Colonic mucosa (tissue), 4 donors: ENCODE results near the gene ARHGAP29. TPM values are rescaled to one million over a fixed set of nuclear protein-coding genes. Genes with fewer than 3 reads are reported as not detected.

Source experiments
- DNase-seq: peaks from one replicate; pipeline ENCODE4 v3.0.0-alpha.2; 2020
- H3K27ac ChIP-seq: fragments of 200-600 bp; one replicate; pipeline ENCODE4 v1.8.0; 2021
- H3K27me3 ChIP-seq: fragments of 200-600 bp; one replicate; pipeline ENCODE4 v1.8.0; 2021
- H3K36me3 ChIP-seq: fragments of 200-600 bp; one replicate; pipeline ENCODE4 v1.8.0; 2021
- H3K4me1 ChIP-seq: fragments of 200-600 bp; one replicate; pipeline ENCODE4 v1.8.0; 2021; ENCODE audit warnings: mild to moderate bottlenecking
- H3K4me3 ChIP-seq: fragments of 200-600 bp; one replicate; pipeline ENCODE4 v1.8.0; 2021
- H3K9ac ChIP-seq, 2 donors: one replicate each; pipeline ENCODE4 v1.7.0; 2013; ENCODE audit warnings: control low read depth in 2 of 2, low read depth in 2 of 2, low read length in 2 of 2
- H3K9me3 ChIP-seq: fragments of 200-600 bp; one replicate; pipeline ENCODE4 v1.8.0; 2021
- intact Hi-C: fragments of 100-400 bp; cut with DNase I; formaldehyde crosslinking; loops from one replicate; pipeline ENCODE4 v1.14.1; 2022
- total RNA-seq, 2 donors: library from RNA; stranded (reverse); fragmentation: NEBNext Ultra II Directional in 1 of 2; extraction: Animal tissue kit (Norgen Biotek cat#: 25700) in 1 of 2; gene quantifications; one replicate each; pipeline ENCODE4 v1.2.1, GENCODE V29; 2021
- TF ChIP-seq, protein P1 (sequence below): fragments of 200-600 bp; IDR thresholded peaks from one replicate; pipeline ENCODE4 v1.8.0; 2022; ENCODE audit warnings: antibody characterized with exemption, mild to moderate bottlenecking
- donor health status: healthy.
- donor health status: DM: no; HTN: no; CAD: no.
- donor health status: DM: no; HTN: no; CAD: no.

ARHGAP29 gene
- total RNA-seq, 2 donors from 2014 or later, result 2.5 to 8.6 TPM

DNA sequence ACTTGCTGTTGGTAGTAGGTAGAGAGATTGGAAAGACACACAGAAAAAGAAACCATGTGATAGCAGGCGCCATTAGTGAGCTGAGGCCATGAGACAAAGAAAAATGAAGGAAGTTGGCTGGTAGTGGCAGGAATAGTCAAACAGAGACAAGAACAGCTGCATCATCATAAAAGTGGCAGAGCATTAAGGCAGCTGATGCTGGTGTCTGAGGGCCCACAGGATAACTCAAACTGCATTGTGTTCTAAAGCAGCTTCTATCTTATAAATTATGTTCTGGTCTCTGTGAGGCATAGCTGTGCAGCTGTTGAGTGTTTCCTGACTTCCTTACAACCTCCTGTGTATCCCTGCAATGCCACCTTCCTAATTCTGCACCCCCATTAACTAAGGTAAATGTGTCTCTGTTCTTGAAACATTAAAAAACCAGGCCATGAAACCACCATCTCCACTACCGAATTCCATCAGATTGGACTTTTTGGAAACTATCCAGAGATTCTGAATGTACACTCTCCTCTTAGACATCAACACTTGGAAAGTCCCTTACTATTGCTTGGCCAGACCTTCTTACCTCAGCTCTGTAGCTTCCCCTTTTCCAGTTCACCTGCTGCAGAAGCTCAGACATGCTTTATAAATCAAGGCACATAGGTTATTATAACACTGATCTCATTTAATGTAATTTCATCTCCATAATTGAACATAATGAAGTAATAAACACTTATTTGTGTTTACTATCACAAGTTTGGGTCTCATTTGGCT, 23.4 kb upstream of the ARHGAP29 start:
- intact Hi-C loops, result no loop called here
- no peak overlapping the region for H3K27ac ChIP-seq
- no peak overlapping the region for H3K9ac ChIP-seq
- TF ChIP-seq, protein P1, sequence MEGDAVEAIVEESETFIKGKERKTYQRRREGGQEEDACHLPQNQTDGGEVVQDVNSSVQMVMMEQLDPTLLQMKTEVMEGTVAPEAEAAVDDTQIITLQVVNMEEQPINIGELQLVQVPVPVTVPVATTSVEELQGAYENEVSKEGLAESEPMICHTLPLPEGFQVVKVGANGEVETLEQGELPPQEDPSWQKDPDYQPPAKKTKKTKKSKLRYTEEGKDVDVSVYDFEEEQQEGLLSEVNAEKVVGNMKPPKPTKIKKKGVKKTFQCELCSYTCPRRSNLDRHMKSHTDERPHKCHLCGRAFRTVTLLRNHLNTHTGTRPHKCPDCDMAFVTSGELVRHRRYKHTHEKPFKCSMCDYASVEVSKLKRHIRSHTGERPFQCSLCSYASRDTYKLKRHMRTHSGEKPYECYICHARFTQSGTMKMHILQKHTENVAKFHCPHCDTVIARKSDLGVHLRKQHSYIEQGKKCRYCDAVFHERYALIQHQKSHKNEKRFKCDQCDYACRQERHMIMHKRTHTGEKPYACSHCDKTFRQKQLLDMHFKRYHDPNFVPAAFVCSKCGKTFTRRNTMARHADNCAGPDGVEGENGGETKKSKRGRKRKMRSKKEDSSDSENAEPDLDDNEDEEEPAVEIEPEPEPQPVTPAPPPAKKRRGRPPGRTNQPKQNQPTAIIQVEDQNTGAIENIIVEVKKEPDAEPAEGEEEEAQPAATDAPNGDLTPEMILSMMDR, result no peak
- DNase-seq, result no peak
- H3K4me1 ChIP-seq, result no peaks in the 10 kb centered on the region
- H3K27me3 ChIP-seq, result no peaks in the 10 kb centered on the region
- no peaks in the 10 kb centered on the region for H3K36me3 ChIP-seq
- no peaks in the 10 kb centered on the region for H3K9me3 ChIP-seq
- no peak overlapping the region for H3K4me3 ChIP-seq

DNA sequence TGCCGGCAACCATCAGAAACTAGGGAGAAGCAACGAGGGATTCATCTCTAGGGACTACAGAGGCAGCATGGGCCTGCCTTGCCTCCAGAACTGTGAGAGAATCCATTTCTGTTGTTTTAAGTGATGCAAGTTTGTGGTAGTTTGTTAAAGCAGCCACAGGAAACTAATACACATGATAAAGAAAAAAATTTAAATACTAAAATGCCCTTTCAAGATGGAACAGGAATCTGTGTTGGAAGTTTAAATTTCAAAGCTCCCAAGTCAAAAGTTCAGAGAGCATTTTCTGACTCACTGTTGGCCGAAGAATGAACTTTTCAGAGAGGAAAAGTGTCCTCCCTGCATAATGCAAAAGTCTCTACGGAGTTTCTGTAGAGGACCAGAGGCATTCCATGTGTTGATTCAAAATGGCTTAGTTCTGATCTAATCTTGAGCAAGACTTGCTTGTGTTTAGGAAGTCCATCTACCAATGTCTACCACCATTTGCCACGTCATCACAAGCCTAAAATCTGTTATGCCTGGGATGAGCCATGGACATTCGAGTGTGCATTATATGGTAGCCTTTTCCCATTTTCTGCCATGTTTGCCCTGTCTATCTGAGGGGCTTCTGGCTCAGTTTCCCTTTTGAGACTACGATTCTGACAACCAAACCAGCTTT, 22.4 kb upstream of the ARHGAP29 start:
- Histone ChIP-seq H3K27ac (no peak overlapping the region), H3K36me3 (no peaks in the 10 kb centered on the region), H3K4me1 (no peaks in the 10 kb centered on the region), H3K9me3 (no peaks in the 10 kb centered on the region), H3K27me3 (no peaks in the 10 kb centered on the region), H3K4me3 (no peak overlapping the region), H3K9ac (no peak overlapping the region)
- no peak for DNase-seq
- TF ChIP-seq, protein P1, result no peak
- intact Hi-C loops, result no loop called here

DNA sequence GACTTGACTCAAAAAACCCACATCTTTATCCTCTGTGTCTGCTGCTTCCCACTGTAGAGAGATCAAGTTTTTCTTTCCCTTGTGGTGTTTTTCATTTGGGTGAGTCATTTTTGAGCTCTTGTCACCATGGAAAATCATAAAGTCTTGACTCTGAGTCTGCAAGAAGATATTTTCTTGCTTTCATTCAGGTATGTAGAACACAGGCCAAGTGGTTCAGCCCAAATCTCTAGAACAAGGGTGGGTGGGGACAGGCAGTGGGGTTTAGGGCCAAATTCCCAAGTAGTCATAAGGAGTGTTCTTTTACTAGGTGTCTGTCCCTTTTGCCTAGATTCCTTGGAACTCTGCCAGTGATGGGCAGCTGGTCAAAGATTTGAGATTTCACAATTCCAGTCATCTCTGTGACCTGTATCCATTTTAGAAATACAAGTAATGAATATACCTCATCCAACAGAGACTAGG, 21.5 kb upstream of the ARHGAP29 start:
- intact Hi-C loops, result no loop called here

DNA sequence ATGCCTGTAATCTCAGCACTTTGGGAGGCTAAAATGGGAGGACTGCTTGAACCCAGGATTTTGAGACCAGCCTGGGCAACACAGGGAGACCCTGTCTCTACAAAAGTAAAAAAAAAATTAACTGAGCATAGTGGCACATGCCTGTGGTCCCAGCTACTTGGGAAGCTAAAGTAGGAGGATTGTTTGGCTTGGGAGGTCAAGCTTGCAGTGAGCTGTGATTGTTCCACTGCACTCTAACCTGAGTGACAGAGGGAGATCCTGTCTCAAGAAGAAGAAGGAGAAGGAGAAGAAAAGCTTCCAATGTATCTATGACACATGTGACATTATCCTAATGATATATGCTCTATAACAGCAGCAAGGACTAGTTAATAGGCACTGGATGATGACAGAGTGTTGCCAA, 20.1 kb upstream of the ARHGAP29 start:
- intact Hi-C loops, result no loop called here
- Histone ChIP-seq H3K27me3 (no peaks in the 10 kb centered on the region), H3K9me3 (no peaks in the 10 kb centered on the region), H3K4me3 (no peak overlapping the region), H3K9ac (no peak overlapping the region), H3K4me1 (no peaks in the 10 kb centered on the region), H3K36me3 (no peaks in the 10 kb centered on the region), H3K27ac (no peak overlapping the region)
- DNase-seq, result no peak
- TF ChIP-seq, protein P1, result no peak

More for the DNA sequence above, 21.5 kb upstream of the ARHGAP29 start:
- TF ChIP-seq, protein P1, result no peak
- H3K4me1 ChIP-seq, result no peaks in the 10 kb centered on the region
- H3K4me3 ChIP-seq, result no peak overlapping the region
- H3K27me3 ChIP-seq, result no peaks in the 10 kb centered on the region
- no peak for DNase-seq
- H3K36me3 ChIP-seq, result no peaks in the 10 kb centered on the region
- no peak overlapping the region for H3K27ac ChIP-seq
- H3K9ac ChIP-seq, result no peak overlapping the region
- no peaks in the 10 kb centered on the region for H3K9me3 ChIP-seq

DNA sequence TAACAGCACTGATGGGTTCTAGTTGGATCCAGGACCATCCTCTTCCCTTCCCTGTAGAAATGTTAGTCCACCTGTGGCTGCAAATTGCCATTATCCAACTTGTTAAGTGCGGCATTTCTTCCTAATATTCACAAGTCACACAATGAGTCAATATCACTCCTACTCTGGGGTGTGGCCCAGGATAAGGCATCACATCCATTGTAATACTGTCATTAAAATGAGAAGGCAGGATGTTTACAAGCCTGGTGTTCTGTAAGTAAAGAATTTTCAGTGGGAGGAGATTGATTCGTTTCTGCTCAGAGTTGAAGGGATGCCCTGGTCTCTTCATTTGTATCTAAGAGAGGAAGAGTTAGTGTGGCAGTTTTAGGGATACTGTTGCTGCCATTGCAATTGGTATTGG, 18.1 kb upstream of the ARHGAP29 start:
- intact Hi-C loops, result no loop called here
- Histone ChIP-seq H3K27ac (no peak overlapping the region), H3K4me3 (no peak overlapping the region), H3K9ac (no peak overlapping the region), H3K9me3 (no peaks in the 10 kb centered on the region), H3K36me3 (no peaks in the 10 kb centered on the region), H3K27me3 (no peaks in the 10 kb centered on the region), H3K4me1 (no peaks in the 10 kb centered on the region)
- DNase-seq, result no peak
- TF ChIP-seq, protein P1, result no peak
